HG03571 (cell line): ENCODE results near the gene FANCL.
"Not testable (repeated sequence)": the region's sequence is repeated elsewhere in the genome, so short reads cannot be mapped to it uniquely, and the experiment has no call there.

Experiments used
- ATAC-seq: cut with Tn5 transposase; IDR thresholded peaks from one replicate; pipeline ENCODE4 v1.9.1; 2021; ENCODE audit not compliant: unreplicated experiment

The FANCL gene

DNA sequence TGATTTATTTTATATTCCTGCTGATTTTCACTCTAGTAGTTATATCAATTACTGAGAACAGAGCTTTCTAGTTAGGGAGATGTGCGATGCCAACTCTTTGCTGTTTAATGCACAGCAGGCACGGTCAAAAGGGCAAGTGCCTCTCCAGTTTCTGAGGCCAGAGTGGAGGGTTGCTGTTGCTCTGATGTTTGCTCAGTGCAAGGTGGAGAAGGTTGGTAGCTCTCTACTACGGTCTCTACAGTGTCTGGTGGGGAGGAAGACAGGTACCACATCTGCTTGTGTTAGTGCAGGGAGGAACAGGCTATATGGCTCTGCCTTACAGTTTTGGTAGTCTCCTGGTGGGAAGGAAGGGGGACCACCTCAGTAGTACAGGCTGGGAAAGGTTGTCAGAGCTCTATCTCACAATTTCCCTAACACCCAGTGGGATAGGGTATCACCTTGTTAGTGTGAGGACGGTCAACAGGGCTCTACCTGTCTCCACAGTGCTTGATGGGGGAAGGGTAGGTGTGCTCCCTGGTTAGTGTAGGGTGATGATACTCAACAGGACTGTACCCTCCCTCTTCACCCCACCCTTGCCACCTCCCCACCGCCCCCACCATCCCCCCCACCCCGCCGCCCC, 85.9 kb downstream of the FANCL start:
- ATAC-seq = no peak

DNA sequence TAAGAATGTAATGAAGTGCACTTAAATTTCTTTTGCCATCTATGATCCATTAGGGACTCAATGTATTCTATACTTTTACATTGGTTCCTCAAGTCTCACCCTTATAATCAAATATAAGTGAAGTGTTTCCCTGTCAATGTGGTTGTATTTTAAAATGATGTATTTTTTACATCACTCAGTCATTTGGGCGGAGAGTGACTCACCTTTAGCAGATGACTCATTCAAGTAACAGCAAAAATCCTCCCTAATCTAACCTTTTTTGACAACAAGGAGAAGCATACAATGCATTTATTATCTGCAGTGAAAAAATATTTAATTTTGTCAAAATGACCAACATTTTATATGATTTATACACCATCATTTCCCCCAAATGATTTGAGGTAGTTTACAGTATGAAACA, 94.4 kb downstream of the FANCL start:
- no peak for ATAC-seq

DNA sequence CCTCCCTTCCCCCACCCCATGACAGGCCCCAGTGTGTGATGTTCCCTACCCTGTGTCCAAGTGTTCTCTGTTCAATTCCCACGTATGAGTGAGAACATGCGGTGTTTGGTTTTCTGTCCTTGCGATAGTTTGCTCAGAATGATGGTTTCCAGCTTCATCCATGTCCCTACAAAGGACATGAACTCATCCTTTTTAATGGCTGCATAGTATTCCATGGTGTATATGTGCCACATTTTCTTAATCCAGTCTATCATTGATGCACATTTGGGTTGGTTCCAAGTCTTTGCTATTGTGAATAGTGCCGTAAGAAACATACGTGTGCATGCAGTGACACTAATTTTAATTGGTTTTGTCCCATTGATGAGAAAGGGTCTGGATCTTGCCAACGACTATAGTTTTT, 95.4 kb downstream of the FANCL start:
- not testable (repeated sequence) for ATAC-seq

DNA sequence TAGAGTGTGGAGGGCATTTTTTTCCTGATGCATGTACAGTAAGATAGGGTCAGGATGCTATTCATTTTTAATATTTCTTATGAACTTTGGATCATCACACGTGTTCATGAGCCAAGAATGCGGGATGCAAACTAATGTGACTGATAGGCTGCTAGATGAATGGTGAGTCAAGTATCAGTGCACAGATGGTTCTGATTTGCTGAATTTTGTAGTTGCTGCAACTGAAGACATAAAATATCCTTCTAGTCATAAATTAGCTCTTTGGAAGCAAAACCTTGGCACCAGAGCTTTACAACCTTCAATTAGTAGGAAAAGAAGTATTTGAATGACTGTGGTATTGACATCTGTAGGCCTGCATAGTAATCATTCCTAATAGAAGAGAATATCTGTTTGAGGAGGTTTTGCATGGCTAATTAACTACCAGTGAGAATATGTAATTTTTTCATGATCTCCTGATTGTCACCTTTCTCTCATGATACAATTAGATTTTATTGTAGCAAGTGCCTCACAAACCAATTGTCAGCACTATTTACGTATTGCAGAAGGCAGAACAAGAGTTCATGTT, 100.5 kb downstream of the FANCL start:
- ATAC-seq = no peak

DNA sequence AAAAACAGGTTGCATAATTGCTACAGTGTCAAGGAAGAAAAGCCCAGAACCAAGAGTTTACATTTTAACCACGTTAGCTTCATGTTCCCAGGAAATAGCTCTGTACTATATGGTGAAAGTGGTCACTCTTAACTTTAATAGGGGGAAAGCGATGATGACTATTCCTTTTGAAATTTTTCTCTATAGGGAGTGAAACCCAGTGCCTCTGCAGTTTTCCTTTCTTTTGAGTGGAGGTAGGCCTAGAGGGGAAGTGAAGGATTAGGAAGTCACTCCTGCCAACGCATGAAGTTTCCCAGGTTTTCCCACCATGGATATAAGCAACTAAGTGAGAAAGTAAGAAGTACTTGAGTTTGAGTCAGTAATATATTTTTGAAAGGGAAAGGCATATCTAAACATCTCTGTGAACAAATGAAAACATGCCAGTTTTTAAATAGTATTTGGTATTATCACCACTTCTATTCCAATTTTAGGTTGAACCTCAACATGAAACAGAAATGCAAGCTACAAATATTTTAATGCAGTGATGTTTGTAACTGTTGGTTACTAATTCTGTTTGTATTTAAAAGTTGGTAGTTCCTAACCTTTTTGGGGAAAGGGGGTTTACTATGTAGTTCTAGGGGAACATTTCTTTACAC, 102.6 kb downstream of the FANCL start:
- ATAC-seq = no peak

DNA sequence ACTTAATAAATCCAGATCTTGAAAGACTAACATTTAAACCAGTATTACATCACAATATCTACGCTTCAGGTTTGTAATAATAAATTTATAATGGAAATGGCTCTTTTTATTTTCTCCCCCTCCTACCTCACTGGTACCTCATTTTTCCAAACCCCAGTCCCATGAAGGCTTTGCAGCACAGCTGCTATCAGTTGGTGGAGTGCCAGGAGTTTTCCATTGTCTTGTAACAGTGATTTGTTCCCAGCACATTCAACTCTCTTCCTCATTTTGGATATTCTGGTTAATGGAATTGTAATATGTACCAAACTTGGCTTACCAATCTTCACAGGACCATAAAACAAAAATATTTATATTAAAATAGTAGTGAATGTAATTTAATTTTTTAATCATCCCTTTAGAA, 103.3 kb downstream of the FANCL start:
- ATAC-seq = no peak

DNA sequence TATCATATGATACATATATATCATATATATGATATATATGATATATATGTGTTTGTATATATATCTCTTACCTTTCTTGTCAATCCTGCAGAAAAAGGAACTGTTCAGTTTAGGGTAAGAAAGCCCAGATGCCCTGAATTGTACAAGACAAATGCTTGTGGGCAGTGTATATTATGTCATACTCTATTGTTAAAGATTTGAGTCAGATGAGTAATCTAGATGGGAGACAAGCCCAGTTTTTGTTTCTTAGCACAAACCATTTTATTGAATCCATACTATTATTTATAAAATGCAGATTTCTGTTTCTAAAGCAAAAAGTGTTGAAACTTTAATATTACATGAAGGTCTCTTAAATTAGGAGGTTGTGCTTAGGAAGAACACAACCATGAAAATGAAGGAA, 103.9 kb downstream of the FANCL start:
- ATAC-seq = no peak

DNA sequence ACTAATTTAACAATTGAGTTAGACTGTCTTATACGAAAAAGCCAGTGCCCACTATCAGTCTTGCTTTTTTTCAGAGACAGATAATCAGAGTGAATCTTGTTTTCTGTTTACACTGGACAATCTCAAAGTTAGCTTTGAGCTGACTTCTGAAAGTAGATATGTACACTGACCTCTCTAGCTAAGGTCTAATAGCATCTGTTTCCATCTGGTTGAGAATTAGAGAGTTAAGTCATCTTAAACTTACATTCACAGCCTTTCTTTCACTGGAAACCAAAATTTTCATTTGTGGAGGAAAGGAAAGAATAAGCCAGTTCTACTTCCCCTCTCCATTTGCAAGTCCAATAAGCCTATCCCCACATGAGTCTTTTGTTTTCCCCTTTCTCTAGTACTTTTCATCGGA, 105.3 kb downstream of the FANCL start:
- no peak for ATAC-seq

DNA sequence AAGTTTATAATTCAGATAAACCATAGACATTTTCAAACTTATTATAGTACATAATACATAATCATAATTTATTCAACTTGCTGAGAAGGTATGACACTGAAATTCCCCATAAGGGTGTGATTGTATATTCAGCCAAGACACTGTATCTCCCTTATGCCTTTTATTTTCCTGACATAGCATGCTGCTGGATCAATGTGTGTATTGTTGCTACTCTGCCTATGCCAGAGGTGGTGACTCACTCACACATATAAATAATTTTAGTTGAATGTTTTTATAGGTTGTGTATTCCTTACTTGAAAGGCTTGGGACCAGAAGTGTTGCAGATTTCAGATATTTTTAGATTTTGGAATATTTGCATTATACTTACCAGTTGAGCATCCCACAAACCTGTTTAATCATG, 107.7 kb downstream of the FANCL start:
- ATAC-seq = no peak

DNA sequence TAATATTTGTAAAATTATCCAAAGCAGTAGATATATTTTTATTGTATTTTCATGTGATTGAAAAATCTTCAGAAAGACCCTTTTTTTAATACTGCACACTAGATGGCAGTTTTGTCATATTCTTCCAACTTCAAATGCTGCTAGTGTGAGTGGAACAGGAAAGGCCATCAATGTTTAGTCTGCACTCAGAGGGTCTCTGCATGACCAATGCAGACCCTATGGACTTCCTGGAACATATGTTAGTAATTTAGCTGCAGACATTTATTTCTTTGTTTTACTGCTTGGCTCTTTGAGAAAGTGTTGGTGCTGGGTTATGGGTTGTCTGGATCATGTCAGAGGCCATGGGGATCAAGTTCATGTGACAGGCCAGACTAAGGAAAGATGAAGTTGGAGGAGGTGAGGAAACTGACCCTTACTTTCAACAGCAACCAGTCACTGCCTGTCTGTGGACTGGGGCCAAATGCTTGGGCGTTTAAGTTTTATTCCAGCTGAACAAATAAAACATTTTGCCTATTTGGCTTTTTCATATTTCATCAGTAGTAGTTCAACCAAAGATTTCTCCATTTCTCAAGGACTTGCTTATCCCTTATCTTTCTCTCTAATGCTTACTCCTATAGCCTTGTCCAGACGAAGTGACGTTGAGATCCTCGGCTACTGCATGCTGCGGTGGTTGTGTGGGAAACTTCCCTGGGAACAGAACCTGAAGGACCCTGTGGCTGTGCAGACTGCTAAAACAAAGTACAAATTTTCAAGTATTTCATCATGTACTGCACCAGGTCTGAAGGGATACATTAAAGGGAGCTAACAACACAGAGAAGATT, 109.7 kb downstream of the FANCL start:
- no peak for ATAC-seq

DNA sequence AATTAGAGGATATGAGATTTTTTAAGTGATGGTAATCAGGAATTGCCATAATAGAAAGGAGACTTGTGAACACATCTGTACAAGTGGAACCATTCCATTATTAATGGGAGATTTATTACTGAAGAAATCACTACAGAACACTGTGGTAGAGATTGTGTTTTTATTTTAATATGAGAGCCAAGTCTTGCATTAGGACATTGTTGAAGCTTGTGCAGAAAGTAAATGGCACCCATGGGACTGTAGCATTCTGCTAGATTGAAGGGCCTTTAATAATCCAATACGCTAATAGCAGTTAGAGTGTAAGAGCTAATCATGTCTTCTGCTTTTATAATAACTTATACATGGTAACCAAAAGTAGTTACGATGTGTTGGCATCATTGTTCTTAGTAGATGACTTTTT, 110.9 kb downstream of the FANCL start:
- ATAC-seq = no peak

DNA sequence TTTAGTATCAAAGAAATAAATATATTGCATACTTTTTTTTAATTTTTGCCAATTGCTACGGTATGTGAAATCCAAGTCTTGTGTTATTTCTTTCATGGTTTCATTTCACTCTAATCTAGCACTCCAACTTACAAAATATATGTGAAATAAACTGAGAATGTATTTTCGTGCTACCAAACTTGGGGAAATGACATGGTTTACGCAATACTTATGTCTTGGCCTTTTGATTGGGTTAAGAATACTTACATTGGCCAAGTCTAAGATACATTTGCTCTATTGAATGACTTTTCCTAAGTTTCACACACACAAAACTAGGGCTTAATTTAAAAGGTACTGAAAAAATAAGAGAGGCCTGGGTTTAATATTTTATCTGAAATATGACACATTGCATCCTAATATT, 114.0 kb downstream of the FANCL start:
- ATAC-seq = no peak

DNA sequence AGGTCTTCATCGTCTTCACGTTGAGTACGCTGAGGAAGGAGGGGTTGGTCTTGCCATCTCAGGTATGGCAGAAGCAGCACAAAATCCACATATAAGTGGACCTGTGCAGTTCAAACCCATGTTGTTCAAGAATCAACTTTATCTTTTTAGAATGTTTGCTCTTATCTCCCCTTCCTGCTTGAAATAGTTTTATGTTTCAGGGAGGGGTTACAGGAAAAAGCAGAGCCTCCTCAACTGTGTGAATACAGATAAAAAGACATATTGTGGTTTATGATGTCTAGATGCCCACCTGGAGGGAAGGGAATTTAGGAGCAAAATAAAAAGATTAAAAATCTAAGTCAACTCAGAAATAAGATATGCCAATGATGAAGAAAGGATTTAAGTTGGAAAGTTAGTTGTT, 118.6 kb downstream of the FANCL start:
- ATAC-seq = no peak

DNA sequence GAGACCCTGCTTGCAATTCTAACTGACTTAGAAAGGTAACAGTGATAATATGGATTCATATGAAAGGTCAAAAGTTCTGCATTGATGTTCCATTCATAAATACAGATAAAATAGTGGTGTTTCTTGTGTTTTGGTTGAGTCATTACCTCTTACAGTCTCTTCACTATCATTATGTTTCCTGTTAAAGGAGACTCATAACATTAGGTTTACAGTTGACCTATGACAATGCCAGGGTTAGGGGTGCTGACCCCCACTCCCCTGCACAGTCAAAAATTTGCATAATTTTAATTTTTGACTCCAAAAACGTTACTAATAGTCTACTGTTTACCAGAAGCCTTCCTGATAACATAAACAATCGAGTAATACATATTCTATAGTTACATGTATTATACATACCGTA, 119.1 kb downstream of the FANCL start:
- ATAC-seq = no peak

DNA sequence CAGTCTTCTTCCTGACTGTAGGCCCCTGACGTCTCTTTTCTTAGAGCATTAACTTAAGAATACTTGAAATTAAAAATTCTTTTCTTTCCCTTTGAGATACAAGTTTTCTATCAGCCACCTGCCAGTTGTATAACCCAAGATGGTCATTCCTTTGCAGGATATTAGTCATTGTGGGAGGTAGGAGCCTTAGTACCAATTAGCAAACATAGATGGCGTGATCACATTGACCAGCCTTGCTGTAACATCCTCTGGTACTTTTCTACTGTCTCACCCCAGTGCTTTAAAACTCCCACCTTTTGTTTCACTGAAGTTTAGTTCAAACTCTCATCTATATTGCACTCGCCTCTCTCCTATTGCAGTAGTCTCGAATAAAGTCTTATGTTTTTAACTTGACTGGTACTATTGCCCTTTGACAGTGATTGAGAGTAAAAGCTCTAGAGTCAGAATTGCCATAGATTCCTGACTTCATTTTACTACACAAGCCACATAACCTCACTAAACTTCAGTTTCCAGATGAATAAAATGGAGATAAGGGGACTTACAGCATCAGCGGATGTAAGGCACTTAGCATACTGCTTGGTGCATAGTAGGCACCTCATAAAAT, 120.4 kb downstream of the FANCL start:
- no peak for ATAC-seq

DNA sequence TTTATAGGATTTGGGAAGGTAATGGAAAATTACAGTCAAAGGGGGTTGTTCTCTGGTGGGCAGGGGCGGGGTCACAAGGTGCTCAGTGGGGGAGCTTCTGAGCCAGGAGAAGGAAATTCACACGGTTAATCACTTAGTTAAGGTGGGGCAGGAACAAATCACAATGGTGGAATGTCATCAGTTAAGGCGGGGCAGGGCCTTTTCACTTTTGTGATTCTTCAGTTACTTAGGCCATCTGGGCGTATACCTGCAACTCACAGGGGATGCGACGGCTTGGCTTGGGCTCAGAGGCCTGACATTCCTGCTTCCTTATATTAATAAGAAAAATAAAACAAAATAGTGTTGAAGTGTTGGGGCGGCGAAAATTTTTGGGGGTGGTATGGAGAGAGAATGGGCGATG, 127.6 kb downstream of the FANCL start:
- ATAC-seq = not testable (repeated sequence)

DNA sequence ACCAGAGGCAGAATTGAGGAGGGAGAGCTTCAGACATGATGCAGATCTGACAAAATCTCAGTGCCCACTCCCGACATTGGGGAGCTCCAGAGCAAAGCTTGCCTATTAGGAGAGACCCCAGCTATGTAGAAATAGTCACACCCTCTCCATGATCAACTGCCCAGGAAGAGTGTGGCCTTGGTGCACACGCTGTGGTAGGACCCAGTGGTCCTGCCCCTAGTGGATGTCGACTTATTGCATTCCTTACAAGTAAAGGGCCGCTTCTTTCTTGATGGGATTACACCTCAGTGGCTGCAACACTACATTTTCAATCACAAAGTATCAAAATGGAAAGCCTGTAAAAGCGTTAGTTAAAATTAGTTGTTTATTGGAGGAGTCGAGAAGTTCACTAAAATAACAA, 130.4 kb downstream of the FANCL start:
- no peak for ATAC-seq

DNA sequence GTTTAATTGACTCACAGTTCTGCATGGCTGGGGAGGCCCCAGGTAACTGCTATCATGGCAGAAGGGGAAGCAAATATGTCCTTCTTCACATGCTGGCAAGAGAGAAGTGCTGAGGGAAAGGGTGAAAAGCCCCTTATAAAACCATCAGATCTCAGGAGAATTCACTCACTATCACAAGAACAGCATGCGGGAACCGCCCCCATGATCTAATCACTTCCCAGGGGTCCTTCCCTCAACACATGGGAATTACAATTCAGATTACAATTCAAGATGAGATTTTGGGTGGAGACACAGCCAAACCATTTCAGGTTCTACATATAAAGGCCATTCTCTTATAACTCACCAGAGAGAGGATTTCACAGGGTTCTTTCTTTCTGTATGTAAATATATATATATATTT, 131.6 kb downstream of the FANCL start:
- no peak for ATAC-seq
